ENCODE measurements around the gene SNX13.

DNA sequence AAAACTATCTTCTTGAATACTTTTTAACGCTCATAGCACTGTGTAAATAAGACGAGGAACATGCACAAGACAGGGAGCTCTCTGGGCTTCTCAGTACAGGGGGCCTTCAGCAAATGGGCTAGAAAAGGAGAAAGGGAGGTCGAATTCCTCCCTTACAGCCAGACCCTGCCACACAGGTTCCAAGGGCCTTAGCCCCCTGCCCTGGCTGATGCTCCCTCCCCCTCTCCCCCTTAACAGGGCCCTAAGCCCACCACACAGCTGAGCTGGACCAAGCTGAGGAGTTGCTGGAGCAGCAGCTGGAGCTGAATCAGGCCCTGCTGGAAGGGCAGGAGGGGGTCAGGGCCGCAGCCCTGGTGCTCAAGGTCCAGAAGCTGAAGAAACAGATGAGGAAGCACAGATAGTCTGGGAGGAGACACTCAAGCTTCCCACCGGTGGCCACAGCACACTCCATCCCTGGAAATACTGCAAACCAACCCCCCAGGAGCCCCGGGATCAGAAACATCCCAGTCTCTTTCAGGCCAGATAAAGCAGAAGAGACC, 153.9 kb downstream of the SNX13 start:
- TF ChIP-seq, protein P1, sequence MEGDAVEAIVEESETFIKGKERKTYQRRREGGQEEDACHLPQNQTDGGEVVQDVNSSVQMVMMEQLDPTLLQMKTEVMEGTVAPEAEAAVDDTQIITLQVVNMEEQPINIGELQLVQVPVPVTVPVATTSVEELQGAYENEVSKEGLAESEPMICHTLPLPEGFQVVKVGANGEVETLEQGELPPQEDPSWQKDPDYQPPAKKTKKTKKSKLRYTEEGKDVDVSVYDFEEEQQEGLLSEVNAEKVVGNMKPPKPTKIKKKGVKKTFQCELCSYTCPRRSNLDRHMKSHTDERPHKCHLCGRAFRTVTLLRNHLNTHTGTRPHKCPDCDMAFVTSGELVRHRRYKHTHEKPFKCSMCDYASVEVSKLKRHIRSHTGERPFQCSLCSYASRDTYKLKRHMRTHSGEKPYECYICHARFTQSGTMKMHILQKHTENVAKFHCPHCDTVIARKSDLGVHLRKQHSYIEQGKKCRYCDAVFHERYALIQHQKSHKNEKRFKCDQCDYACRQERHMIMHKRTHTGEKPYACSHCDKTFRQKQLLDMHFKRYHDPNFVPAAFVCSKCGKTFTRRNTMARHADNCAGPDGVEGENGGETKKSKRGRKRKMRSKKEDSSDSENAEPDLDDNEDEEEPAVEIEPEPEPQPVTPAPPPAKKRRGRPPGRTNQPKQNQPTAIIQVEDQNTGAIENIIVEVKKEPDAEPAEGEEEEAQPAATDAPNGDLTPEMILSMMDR (IDR thresholded peaks at IDR 0.05; ENCODE audit: insufficient read depth, low read length), result no peak
- TF ChIP-seq POLR2AphosphoS5 (IDR thresholded peaks at IDR 0.05; ENCODE audit: low read depth) (no peak), GABPA (IDR thresholded peaks at IDR 0.05; ENCODE audit: low read depth) (no peak)
- TF ChIP-seq, protein P2, sequence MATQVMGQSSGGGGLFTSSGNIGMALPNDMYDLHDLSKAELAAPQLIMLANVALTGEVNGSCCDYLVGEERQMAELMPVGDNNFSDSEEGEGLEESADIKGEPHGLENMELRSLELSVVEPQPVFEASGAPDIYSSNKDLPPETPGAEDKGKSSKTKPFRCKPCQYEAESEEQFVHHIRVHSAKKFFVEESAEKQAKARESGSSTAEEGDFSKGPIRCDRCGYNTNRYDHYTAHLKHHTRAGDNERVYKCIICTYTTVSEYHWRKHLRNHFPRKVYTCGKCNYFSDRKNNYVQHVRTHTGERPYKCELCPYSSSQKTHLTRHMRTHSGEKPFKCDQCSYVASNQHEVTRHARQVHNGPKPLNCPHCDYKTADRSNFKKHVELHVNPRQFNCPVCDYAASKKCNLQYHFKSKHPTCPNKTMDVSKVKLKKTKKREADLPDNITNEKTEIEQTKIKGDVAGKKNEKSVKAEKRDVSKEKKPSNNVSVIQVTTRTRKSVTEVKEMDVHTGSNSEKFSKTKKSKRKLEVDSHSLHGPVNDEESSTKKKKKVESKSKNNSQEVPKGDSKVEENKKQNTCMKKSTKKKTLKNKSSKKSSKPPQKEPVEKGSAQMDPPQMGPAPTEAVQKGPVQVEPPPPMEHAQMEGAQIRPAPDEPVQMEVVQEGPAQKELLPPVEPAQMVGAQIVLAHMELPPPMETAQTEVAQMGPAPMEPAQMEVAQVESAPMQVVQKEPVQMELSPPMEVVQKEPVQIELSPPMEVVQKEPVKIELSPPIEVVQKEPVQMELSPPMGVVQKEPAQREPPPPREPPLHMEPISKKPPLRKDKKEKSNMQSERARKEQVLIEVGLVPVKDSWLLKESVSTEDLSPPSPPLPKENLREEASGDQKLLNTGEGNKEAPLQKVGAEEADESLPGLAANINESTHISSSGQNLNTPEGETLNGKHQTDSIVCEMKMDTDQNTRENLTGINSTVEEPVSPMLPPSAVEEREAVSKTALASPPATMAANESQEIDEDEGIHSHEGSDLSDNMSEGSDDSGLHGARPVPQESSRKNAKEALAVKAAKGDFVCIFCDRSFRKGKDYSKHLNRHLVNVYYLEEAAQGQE (IDR thresholded peaks at IDR 0.05; ENCODE audit: insufficient replicate concordance, low read depth), result no peak

Measured in HL-60 (cell line).